GM10248 (cell line): ENCODE measurements around the gene HEYL.

ENCODE experiments used
- CTCF ChIA-PET: fragments of 300-600 bp; sonication (Branson Sonifier 250); formaldehyde crosslinking; extraction: SDS; loops from one replicate; lab custom pipeline; 2021; ENCODE audit warnings: antibody characterized with exemption; lab: Yijun Ruan, JAX
- POLR2A ChIA-PET: fragments of 350-650 bp; sonication (Branson Sonifier 250); formaldehyde crosslinking; extraction: SDS; loops from one replicate; lab custom pipeline; 2020; ENCODE audit warnings: antibody characterized with exemption; lab: Yijun Ruan, JAX
- DNase-seq: peaks from one replicate; pipeline ENCODE4 v3.0.0; 2012; ENCODE audit errors: extremely low spot score
- TF ChIP-seq, protein P1 (sequence below): IDR thresholded peaks from 2 replicates; pipeline ENCODE4 v1.5.1; 2012; ENCODE audit warnings: mild to moderate bottlenecking, low read depth; ENCODE audit errors: extremely low read depth, missing control alignments, control extremely low read depth

Gene HEYL

DNA sequence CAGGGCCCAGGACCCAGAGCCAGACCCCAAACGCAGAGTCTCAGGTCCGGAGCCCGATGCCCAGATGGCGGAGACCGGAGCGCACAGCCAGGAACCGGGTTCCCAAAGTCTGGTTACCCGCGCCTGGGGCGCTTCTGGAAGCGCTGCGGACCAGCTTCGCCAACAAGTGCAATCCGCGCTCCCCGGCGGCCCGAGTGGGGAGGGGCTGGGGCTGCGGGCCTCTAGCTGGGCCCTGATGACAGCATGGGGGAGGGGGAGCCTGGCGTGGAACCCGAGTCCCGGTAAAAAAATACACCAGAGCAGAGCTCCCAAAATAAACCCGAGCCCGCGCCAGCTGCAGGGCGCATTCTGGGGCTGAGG lies 32.0 kb upstream of the HEYL start:
- DNase-seq = no peak
- CTCF ChIA-PET = interaction anchor here (0.8 to 13.8 kb wide), 15 partner anchors 10 to 573 kb away, joined by 3 to 276 read pairs (median 7); no protein-coding TSS in a partner anchor
- TF ChIP-seq, protein P1, sequence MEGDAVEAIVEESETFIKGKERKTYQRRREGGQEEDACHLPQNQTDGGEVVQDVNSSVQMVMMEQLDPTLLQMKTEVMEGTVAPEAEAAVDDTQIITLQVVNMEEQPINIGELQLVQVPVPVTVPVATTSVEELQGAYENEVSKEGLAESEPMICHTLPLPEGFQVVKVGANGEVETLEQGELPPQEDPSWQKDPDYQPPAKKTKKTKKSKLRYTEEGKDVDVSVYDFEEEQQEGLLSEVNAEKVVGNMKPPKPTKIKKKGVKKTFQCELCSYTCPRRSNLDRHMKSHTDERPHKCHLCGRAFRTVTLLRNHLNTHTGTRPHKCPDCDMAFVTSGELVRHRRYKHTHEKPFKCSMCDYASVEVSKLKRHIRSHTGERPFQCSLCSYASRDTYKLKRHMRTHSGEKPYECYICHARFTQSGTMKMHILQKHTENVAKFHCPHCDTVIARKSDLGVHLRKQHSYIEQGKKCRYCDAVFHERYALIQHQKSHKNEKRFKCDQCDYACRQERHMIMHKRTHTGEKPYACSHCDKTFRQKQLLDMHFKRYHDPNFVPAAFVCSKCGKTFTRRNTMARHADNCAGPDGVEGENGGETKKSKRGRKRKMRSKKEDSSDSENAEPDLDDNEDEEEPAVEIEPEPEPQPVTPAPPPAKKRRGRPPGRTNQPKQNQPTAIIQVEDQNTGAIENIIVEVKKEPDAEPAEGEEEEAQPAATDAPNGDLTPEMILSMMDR = no peak
- POLR2A ChIA-PET = no interaction called here

DNA sequence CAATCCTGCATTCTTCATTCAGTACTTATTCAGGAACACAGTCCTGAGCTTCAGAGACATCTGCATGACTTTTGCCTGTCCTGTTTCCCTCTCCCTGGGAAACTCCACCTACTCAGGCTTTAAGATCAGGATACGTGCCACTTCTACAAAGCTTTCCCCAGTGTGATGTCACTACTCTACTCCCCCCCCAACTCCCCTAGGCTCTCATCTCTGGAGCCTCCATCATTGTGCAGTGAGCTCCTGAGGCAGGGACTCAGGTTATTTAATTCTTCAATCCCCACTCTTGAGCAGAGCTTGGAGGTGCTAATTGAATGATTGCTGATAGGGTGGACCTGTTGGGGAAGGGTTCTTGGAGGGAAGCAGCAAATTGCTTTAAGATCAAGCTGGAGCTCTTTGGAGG lies 31.2 kb upstream of the HEYL start:
- no peak for DNase-seq
- TF ChIP-seq, protein P1 = no peak
- ChIA-PET CTCF (interaction anchor here (0.8 to 13.8 kb wide), 13 partner anchors 10 to 572 kb away, joined by 3 to 276 read pairs (median 4); no protein-coding TSS in a partner anchor), POLR2A (no interaction called here)

DNA sequence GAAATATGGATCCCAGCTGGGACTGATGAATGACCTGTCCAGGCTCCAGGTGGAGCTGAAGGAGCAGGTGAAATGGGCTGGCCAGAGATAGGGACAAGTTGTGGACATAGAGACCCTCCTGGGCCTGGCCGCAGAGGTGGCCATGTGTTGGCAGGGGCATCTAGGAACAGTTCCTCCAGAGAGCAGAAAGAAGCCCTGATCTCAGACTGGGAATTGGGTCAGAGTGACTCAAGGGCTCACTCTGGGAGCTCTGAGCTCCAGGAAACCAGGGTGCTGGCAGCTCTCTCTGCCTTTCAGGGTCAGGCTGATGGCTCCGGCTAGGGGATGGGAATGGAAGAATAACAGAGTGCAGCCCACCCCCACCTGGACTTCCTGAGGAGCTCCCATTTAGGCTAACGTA lies 29.5 kb upstream of the HEYL start:
- POLR2A ChIA-PET = no interaction called here
- TF ChIP-seq, protein P1 = no peak
- DNase-seq = no peak
- CTCF ChIA-PET = interaction anchor here (1.1 to 13.8 kb wide), 10 partner anchors 12 to 576 kb away, joined by 3 to 276 read pairs (median 8); partner anchors contain the start of gene PPIE

DNA sequence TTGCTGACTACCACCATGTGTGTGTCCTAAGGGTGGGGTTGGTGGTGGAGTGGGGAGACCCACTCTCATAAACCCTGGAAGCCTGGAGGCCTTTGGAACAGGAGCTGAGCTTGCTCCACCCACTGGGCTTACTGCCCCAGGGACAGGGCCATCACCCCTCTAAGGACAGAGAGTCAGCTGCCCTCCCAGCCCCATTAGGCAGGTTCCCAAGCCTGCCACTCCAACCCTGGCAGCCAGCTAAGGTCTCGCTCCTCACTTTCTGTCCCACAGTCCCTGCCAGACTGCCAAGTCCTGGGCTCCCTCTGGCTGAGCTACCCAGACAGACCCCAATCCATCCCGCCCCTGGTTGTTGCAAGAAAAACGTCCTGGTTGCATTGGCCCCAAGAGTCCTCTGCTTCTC lies 28.7 kb upstream of the HEYL start:
- ChIA-PET POLR2A (no interaction called here), CTCF (interaction anchor here (1.6 to 13.8 kb wide), 7 partner anchors 12 to 576 kb away, joined by 3 to 276 read pairs (median 16); no protein-coding TSS in a partner anchor)
- DNase-seq = no peak
- TF ChIP-seq, protein P1 = no peak

DNA sequence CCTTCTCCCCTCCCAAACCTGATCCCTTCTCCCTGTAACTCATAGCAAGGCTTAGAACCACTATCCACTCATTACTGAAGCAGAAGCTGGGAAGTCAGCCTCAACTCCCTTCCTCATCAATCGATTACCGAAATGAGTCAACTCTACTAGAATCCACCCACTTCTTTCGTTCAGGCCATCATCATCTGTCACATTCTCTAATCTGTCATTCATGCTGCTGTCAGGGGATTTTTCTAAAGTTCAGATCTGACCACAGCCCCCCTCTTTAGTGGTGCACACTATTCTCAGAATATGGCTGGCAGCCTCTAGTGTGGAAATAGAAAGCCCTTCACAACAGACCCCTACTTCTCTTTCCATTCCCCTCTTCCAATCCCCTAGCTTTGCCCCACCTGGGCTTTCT lies 27.3 kb upstream of the HEYL start:
- TF ChIP-seq, protein P1 = no peak
- POLR2A ChIA-PET = no interaction called here
- CTCF ChIA-PET = interaction anchor here (0.6 to 13.8 kb wide), 8 partner anchors 10 to 132 kb away, joined by 3 to 276 read pairs (median 10); no protein-coding TSS in a partner anchor
- peak; percentile 85 for DNase-seq

DNA sequence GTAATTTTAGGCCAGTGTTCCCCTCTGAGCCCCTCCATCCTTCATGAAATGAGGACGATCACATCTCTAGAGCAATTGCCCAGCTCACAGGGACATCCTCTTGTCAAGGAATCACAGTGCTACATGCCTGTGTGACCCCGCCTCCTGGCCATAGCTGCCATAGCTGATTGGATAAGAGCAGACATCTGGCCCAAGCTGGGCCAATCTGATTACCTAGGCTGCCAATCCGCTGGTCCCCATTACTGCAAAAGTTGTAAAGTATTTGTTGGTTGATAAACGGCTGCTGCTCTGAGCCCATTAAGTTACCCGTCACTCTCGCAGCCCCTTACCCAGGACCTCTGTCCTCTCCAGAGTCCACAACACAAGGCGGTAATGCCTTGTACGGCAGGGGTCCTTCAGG lies 24.1 kb upstream of the HEYL start:
- TF ChIP-seq, protein P1 = no peak
- ChIA-PET CTCF (interaction anchor here (0.8 to 13.2 kb wide), 3 partner anchors 10 to 58 kb away, joined by 3 to 307 read pairs (median 8); no protein-coding TSS in a partner anchor), POLR2A (no interaction called here)
- DNase-seq = no peak
